Endothelial cell of umbilical vein (primary cell): ENCODE measurements around the gene ZBTB7C. TPM values are rescaled to one million over a fixed set of nuclear protein-coding genes. Genes with fewer than 3 reads are reported as not detected.

ENCODE experiments used
- BruUV-seq: library from RNA; stranded (reverse); fragments of 400-500 nt; replicated peaks from 2 replicates; lab custom pipeline; 2021; lab: Mats Ljungman, UMichigan
- CTCF ChIA-PET: fragments of 300-600, 350-600 bp; sonication (Branson Sonifier 250); formaldehyde crosslinking; loops from one replicate; lab custom pipeline; 2021; ENCODE audit warnings: antibody characterized with exemption, inconsistent platforms; lab: Charles Lee
- POLR2A ChIA-PET: fragments of 300-600, 350-600 bp; sonication (Branson Sonifier 250); formaldehyde crosslinking; loops from one replicate; lab custom pipeline; 2021; ENCODE audit warnings: antibody characterized with exemption, inconsistent platforms; lab: Charles Lee
- DNase-seq: peaks from one replicate; pipeline ENCODE4 v3.0.0-alpha.2; 2011; ENCODE audit warnings: low read depth, low spot score
- FAIRE-seq: peaks from 2 replicates; lab custom pipeline; 2011; peaks lifted over from hg19 to GRCh38; lab: Jason Lieb, UNC
- H2AFZ ChIP-seq: 2 replicates; pipeline ENCODE4 v1.6.0; 2012; ENCODE audit warnings: low read depth, low read length, control low read depth, inconsistent platforms
- H3K27ac ChIP-seq: 2 replicates; pipeline ENCODE4 v1.5.1; 2011; ENCODE audit warnings: low read depth, mild to moderate bottlenecking, control low read depth, low read length, moderate library complexity; ENCODE audit not compliant: insufficient read depth
- H3K27me3 ChIP-seq, 2 experiments: 2 replicates each; pipeline versions ENCODE4 v1.6.0 to v1.6.1; 2011; ENCODE audit warnings: low read length in 2 of 2, mixed read lengths in 1 of 2; ENCODE audit not compliant: control insufficient read depth in 2 of 2, insufficient read depth in 2 of 2
- H3K36me3 ChIP-seq, 2 experiments: 2 replicates in 1 of 2; 3 replicates in 1 of 2; pipeline ENCODE4 v1.5.1; 2011; ENCODE audit warnings: low read length in 2 of 2, mild to moderate bottlenecking in 1 of 2, moderate library complexity in 1 of 2; ENCODE audit not compliant: control insufficient read depth in 2 of 2, insufficient read depth in 2 of 2; ENCODE audit errors: extremely low read depth in 1 of 2
- H3K4me1 ChIP-seq: 3 replicates; pipeline ENCODE4 v1.5.1; 2011; ENCODE audit warnings: mild to moderate bottlenecking, low read length; ENCODE audit not compliant: control insufficient read depth, insufficient read depth; ENCODE audit errors: extremely low read depth
- H3K4me2 ChIP-seq: 2 replicates; pipeline ENCODE4 v1.6.1; 2011; ENCODE audit warnings: low read length, control low read depth, mixed read lengths; ENCODE audit not compliant: insufficient read depth
- H3K4me3 ChIP-seq, 3 experiments: fragments of 200-600 bp in 1 of 3; sonication (generic), shearing (Covaris generic) in 1 of 3; replicated peaks in 1 of 3; 2 replicates each; pipeline ENCODE4 v1.5.1; 2011 to 2016; ENCODE audit warnings: control low read depth in 3 of 3, low read length in 3 of 3, mild to moderate bottlenecking in 2 of 3, inconsistent platforms in 1 of 3, low read depth in 1 of 3, moderate library complexity in 1 of 3; ENCODE audit not compliant: insufficient read depth in 1 of 3
- H3K79me2 ChIP-seq: 2 replicates; pipeline ENCODE4 v1.6.0; 2012; ENCODE audit warnings: low read length, inconsistent platforms; ENCODE audit not compliant: control insufficient read depth, insufficient read depth
- H3K9ac ChIP-seq: replicated peaks from 2 replicates; pipeline ENCODE3; 2011; ENCODE audit warnings: low read length, control low read depth; ENCODE audit not compliant: insufficient read depth; ENCODE audit errors: extremely low read depth
- H3K9me1 ChIP-seq: replicated peaks from 3 replicates; pipeline ENCODE4 v1.6.0; 2011; ENCODE audit warnings: mild to moderate bottlenecking, low read length; ENCODE audit not compliant: control insufficient read depth, insufficient read depth; ENCODE audit errors: extremely low read depth
- H3K9me3 ChIP-seq: replicated peaks from 2 replicates; pipeline ENCODE4 v1.5.1; 2012; ENCODE audit warnings: low read length, inconsistent platforms; ENCODE audit not compliant: control insufficient read depth, insufficient read depth
- H4K20me1 ChIP-seq: replicated peaks from 2 replicates; pipeline ENCODE3; 2011; ENCODE audit warnings: mild to moderate bottlenecking, low read length; ENCODE audit not compliant: control insufficient read depth, insufficient read depth; ENCODE audit errors: extremely low read depth
- EZH2 ChIP-seq: IDR thresholded peaks from 2 replicates; pipeline ENCODE4 v1.6.1; 2012; ENCODE audit warnings: borderline replicate concordance, low read depth, mild to moderate bottlenecking, moderate library complexity, low read length, inconsistent platforms; ENCODE audit not compliant: severe bottlenecking
- FOS ChIP-seq: IDR thresholded peaks from 2 replicates; pipeline ENCODE4 v1.6.1; 2011; ENCODE audit warnings: mild to moderate bottlenecking, low read length, moderate library complexity, borderline replicate concordance; ENCODE audit not compliant: insufficient read depth
- GATA2 ChIP-seq: IDR thresholded peaks from 2 replicates; pipeline ENCODE4 v1.7.0; 2011; ENCODE audit warnings: low read depth, mild to moderate bottlenecking, moderate library complexity, mixed read lengths, low read length; ENCODE audit not compliant: insufficient read length, insufficient read depth
- JUN ChIP-seq: IDR thresholded peaks from 2 replicates; pipeline ENCODE4 v1.6.1; 2011; ENCODE audit warnings: borderline replicate concordance, low read depth; ENCODE audit not compliant: insufficient read length, insufficient read depth
- MYC ChIP-seq: IDR thresholded peaks from one replicate; pipeline ENCODE4 v1.6.1; 2011; ENCODE audit warnings: mild to moderate bottlenecking, low read depth, low read length
- POLR2A ChIP-seq: IDR thresholded peaks from 2 replicates; pipeline ENCODE4 v1.6.1; 2012; ENCODE audit warnings: low read depth, mild to moderate bottlenecking, control low read depth, low read length
- dilution Hi-C: fragments of 300-500 bp; cut with MboI; formaldehyde crosslinking; loops from one replicate; pipeline ENCODE4 v1.15.0; 2019; ENCODE audit warnings: low sequenced_read_pairs; ENCODE audit not compliant: extremely low pct_ligation_motif_present
- intact Hi-C: fragments of 100-400 bp; cut with micrococcal nuclease; formaldehyde crosslinking; loops from one replicate; pipeline ENCODE4 v1.10.0; 2022
- polyA plus RNA-seq, 4 experiments: library from polyadenylated mRNA; depleted of rRNA in 3 of 4; stranded (reverse) in 3 of 4; unstranded in 1 of 4; fragments of >200 nt; gene quantifications; 2 replicates each; pipeline versions ENCODE4 v1.2.1 to v1.2.3, GENCODE V29; 2011 to 2012; ENCODE audit warnings: missing spikeins in 1 of 4
- total RNA-seq: library from RNA; stranded (reverse); gene quantifications from 2 replicates; pipeline ENCODE4 v1.2.3, GENCODE V29; 2021
- TF ChIP-seq, protein P1 (sequence below), 2 donors: IDR thresholded peaks; 1 replicate in 1 of 2; 2 replicates in 1 of 2; pipeline ENCODE4 v1.5.1; 2011; ENCODE audit warnings: low read length in 2 of 2, mild to moderate bottlenecking in 2 of 2, moderate library complexity in 2 of 2, control low read depth in 1 of 2, inconsistent platforms in 1 of 2, low read depth in 1 of 2; ENCODE audit not compliant: insufficient read depth in 1 of 2; ENCODE audit errors: extremely low read depth in 1 of 2
- TF ChIP-seq, protein P2 (sequence below): IDR thresholded peaks from 2 replicates; pipeline ENCODE4 v1.6.1; 2011; ENCODE audit not compliant: insufficient read depth, insufficient read length

The ZBTB7C gene
- total and polyA plus RNA-seq, 2 donors (not counting 3 experiments of a cell fraction or from before 2014, with no cell fraction given): not detected

DNA sequence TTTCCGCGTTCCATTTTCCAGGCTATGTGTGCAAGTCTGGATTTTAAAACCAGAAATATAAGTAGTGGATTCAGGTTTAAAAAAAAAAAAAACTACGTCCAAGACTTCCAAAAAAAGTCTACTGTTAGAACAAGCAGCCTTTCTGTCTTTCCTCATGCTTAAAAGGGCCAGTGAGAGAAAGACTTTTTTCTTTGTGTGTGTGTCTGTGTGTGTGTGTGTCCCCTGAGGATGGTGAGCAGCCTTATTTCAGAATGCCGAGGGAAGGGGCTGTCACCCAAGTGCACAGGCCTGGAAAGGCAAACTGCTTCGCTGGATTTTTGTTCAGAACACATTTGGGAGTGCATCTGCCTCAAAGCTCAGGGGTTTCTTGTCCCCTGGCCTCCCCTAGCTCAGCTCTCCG is 98.8 kb downstream of the ZBTB7C start:
- DNase-seq: no peak
- H3K4me3 ChIP-seq: no peak overlapping the region
- no peak overlapping the region for H3K27ac ChIP-seq
- H3K9ac ChIP-seq: no peak overlapping the region
- ChIA-PET CTCF (no interaction called here), POLR2A (no interaction called here)
- FAIRE-seq: no peak
- H2AFZ ChIP-seq: no peak overlapping the region
- no peak overlapping the region for H3K4me2 ChIP-seq
- no TSS peak for BruUV-seq
- intact Hi-C loops: no loop called here
- dilution Hi-C loops: no loop called here
- H4K20me1 ChIP-seq: no peaks in the 10 kb centered on the region
- no peaks in the 10 kb centered on the region for H3K36me3 ChIP-seq
- no peak for TF ChIP-seq JUN
- TF ChIP-seq MYC: no peak
- TF ChIP-seq, protein P1, sequence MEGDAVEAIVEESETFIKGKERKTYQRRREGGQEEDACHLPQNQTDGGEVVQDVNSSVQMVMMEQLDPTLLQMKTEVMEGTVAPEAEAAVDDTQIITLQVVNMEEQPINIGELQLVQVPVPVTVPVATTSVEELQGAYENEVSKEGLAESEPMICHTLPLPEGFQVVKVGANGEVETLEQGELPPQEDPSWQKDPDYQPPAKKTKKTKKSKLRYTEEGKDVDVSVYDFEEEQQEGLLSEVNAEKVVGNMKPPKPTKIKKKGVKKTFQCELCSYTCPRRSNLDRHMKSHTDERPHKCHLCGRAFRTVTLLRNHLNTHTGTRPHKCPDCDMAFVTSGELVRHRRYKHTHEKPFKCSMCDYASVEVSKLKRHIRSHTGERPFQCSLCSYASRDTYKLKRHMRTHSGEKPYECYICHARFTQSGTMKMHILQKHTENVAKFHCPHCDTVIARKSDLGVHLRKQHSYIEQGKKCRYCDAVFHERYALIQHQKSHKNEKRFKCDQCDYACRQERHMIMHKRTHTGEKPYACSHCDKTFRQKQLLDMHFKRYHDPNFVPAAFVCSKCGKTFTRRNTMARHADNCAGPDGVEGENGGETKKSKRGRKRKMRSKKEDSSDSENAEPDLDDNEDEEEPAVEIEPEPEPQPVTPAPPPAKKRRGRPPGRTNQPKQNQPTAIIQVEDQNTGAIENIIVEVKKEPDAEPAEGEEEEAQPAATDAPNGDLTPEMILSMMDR (IDR thresholded peaks at IDR 0.05; ENCODE audit: extremely low read depth in 1 of 2, insufficient read depth in 1 of 2, low read depth in 1 of 2, low read length in 2 of 2): no peak
- TF ChIP-seq FOS: no peak
- no peak for TF ChIP-seq GATA2
- TF ChIP-seq POLR2A: no peak
- TF ChIP-seq, protein P2, sequence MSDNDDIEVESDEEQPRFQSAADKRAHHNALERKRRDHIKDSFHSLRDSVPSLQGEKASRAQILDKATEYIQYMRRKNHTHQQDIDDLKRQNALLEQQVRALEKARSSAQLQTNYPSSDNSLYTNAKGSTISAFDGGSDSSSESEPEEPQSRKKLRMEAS: no peak
- TF ChIP-seq EZH2: no peak
- H3K9me3 ChIP-seq: no peaks in the 10 kb centered on the region
- H3K27me3 ChIP-seq: no peaks in the 10 kb centered on the region
- no peaks in the 10 kb centered on the region for H3K4me1 ChIP-seq
- no peaks in the 10 kb centered on the region for H3K79me2 ChIP-seq
- no peaks in the 10 kb centered on the region for H3K9me1 ChIP-seq
